NCI-H2029 (cell line): Measurements from ENCODE around the gene GDF10.

Source experiments
- DNase-seq: peaks from one replicate; lab custom pipeline; 2025; lab: John Stamatoyannopoulos, UW

GDF10 gene, protein sequence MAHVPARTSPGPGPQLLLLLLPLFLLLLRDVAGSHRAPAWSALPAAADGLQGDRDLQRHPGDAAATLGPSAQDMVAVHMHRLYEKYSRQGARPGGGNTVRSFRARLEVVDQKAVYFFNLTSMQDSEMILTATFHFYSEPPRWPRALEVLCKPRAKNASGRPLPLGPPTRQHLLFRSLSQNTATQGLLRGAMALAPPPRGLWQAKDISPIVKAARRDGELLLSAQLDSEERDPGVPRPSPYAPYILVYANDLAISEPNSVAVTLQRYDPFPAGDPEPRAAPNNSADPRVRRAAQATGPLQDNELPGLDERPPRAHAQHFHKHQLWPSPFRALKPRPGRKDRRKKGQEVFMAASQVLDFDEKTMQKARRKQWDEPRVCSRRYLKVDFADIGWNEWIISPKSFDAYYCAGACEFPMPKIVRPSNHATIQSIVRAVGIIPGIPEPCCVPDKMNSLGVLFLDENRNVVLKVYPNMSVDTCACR

DNA sequence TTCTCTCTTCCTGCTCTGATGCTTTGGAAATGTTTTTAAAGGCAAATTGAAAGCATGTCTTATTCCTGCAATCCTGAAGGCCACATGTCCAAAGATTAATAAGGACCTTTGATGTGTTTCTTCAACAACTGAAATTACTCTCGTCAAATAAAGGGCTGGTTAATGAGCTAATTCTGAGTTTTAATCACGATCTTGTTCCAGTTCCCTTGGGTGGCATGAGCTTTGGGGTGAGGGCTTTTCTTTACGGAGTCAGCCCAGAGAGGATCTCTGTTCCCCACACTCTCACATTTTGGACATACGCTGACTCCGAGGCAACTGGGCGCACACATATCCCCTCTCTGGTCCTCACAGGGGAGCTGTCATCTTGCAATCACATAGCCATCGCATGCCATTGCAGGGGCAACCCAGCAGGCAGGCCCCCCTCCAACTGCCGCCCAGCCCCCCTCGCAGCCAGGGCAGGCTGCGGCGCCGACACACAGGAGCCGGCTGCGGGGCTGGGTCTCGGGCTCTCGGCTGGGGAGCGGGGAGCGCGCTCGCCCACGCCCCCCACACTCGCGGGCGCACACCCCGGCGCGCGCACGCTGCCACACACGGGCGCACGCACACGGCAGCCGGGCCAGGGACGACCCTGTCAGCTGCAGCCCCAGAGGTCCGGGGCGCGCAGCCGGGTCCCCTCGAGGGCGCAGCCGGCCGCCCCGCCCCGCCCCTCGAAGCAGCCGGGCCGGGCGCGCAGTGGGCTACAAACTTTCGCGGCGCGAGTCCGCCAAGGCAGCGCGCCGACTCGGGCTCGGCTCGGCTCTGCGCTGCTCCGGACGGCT, at the start of gene GDF10:
Gene GDF10 (plus strand): TSS at position 587 of the 818 bp plus-strand sequence. CDS start 455 bp downstream, outside the sequence.
- no peak for DNase-seq

- no peak for DNase-seq
Observed at GRCh38 chr10:47252093-47252780, 47.8 kb upstream of the GDF10 start.

DNA sequence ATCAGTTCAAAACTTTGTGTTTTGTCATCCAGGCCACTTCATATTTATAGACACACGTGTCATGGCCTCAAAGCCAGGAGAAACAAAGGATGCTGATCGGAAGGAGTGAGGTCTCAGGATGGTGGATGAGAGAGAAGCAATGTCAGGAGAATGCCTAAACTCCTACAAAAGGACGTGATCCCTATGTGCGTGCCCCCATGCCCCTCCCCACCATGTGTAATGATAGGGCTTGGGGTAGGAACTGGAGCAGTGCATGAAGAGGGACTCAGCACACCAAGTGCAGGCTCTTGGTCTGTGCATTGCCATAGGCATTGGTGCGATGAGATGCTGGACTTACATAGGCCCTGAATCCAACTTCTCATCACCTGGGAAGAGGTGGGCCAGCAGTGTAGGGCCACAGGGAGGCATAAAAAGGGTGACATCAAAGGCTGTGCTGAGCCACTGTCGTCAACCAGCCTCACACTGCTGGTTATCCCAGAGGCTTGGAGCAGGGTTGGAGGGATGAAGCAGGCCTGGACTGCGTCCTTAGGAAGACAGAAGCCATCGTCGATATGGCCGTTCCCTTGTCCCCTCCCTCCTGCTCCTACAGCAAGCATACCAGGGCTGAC, 46.9 kb upstream of the GDF10 start:
- no peak for DNase-seq

DNA sequence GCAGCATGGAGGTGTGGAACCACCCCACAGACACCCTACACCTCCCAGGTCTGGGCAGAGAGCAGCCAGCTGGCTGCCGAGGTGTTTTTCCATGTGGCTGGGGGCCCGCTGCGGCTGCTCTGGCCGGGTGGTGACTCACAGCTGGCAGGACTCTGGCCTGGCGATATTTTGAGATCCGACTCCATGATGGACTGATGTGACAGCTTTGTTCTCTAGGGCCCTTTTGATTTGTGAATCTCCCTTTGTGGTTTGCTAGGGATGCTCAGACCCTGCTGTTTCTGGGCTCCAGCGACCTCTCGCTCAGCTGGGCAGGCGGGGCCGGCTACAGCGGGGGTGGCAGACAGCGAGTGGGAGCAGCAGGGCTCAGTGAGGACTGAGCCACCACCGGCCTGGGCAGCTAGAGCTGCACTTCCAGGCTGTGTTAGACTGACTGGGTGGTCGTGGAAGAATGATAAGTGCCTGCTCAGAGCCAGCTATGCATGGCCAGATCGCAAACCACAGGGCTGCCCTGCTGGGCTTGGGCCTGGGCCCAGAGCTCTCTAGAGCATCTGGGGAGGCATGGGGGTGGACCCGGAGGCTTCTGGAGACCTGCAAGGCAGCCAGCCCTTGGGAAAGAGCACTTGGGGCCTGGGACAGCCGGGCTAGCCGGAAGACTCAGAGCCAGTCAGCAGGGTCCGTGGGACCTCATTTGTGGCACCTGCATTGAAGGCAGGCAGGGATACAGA, 46.2 kb upstream of the GDF10 start:
- DNase-seq, result no peak

DNA sequence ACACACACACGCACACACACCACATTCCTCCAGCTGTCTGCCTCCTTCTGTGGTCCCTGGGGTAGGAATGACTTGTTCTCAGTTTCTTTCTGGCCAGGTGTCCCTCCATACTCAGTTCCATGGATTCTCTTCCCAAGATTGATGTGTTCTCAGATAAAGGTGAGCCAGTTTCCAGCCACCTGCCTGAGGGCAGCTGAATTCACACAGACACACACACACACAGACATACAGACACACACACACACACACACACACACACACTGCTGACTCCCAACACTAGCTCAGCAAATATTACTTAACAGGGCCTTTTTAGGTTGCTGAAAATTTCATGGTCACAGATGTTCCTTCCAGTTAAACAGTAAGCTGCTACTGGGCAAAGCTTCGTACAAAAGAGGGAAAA, 45.4 kb upstream of the GDF10 start:
- no peak for DNase-seq

DNA sequence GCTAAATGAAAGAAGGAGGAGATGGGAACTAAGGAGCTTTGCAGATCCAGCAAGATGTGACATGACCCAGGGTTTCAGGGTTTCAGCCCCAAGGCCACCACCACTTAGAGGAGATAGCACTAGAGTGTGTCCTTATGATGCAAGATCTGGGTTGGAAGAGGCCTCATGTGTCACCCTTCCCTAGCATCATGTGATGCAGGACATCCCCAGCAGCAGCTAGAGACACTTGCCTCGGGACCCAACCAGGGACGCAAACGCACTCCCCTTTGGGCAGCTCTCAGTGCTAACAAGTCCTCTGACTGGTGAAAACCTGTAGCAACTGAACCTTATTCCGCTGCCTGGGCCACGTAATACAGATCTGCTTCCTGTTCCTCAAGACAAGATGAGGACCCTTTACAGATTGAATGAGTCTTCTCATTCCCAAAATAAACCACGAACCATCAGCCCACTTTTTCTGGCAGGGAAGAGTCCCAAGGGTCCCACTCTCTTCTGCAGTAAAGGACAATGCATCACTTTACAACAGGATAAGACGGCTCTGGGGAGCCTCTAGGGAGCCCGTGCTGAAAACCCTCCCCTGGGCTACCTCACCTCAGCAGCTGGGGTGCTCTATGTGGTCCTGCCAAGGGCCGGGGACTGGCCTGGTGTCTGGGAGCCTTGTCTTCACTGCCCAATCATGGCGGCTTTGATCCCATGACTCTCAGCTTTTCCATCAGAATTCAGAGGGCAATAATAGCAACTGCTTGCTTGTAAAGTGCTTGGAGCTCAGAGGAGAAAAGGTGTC, 44.8 kb upstream of the GDF10 start:
- no peak for DNase-seq

DNA sequence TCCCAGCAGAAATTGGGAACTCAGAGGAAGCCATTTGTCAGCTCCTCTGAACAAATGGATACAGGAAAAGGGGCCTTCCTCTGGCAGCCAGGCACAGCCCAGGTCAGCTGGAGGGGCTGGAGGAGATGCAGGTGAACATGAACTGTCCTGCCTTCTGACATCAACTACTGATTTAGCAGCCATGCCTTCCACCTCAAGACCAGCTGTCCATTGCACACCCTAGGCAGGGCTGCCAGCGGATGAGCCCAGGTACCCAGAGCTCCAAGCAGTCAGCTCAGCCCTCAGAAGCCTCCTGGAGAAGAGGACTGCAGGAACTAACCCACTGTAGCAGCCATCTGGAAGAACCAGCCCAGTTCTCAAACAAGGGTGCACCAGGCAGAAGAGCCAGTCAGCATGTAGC, 44.1 kb upstream of the GDF10 start:
- DNase-seq, result no peak

GRCh38 chr10:47256751-47257336, 43.2 kb upstream of the GDF10 start:
- no peak for DNase-seq

- DNase-seq, result no peak
Observed at GRCh38 chr10:47257396-47258120, 42.4 kb upstream of the GDF10 start.

DNA sequence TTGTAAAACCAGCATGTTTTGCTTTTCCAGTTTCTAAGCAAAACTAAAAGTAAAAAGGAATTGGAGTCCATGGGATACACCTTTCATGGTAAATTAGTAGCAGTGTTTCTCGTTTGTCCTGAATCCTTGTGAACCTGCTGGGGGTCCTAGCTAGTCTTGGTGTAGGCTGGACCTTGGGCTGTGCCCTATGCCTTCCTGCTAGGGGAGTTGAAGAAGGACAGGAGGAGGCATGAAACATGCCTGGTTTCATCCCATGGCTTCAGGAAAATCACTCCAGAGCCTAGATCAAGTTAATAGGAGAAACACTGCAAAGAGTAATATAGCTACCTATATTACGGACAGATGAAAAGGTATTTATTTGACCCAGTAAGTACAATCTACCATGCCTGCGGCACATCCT, 41.1 kb upstream of the GDF10 start:
- DNase-seq, result no peak

- no peak for DNase-seq
Observed at GRCh38 chr10:47259466-47259865, 40.5 kb upstream of the GDF10 start.

GRCh38 chr10:47260505-47261111, 39.4 kb upstream of the GDF10 start:
- DNase-seq, result no peak

DNA sequence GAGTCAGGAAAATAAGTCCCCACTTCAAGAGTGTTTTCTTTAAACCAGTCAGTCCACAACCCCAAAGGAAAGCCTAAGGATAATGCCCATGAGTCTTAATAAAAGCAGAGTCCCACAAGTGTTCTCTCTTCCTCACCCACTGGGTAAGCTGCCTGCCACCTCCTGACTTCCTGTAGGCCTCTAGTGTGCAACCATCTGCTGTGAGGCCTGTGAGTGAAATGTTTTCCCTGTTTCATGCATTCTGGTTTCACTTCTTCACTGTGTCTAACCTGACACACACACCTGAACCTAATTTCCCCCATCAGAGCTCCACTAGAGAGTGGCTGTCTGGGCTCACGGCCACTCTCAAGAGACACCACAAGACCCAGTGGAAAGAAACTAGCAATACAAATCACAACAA, 38.9 kb upstream of the GDF10 start:
- no peak for DNase-seq

- DNase-seq, result no peak
Observed at GRCh38 chr10:47261556-47261955, 38.4 kb upstream of the GDF10 start.

GRCh38 chr10:47262606-47263533, 37.1 kb upstream of the GDF10 start:
- no peak for DNase-seq

- no peak for DNase-seq
Observed at GRCh38 chr10:47264797-47265281, 35.2 kb upstream of the GDF10 start.

GRCh38 chr10:47266602-47267001, 33.4 kb upstream of the GDF10 start:
- no peak for DNase-seq

DNA sequence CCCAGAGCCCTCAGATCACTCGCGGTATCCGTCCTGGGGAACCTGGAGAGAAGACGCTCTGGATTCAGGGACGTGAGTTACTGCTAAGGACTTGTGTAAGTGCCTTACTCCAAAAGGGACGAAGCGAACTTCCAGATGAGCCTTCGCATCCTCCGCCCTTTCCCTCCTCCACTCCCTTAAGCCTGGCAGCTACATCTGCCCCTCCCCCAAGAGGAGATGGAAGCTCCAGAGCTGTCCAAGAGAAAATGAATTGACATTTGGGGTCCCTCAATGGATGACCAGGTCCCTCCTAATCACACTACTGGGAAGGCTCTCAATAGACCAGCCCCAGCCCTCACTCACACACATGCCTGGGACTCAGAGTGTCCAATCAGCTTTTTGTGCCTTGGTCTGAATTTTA, 31.3 kb upstream of the GDF10 start:
- no peak for DNase-seq
